GM23338 (cell line): ENCODE results near the gene ISLR2. TPM values are rescaled to one million over a fixed set of nuclear protein-coding genes. Genes with fewer than 3 reads are reported as not detected.

Experiments used
- ATAC-seq: fragments of 200-7000 bp; cut with Tn5 transposase; 3 replicates; pipeline ENCODE4 v1.9.1; 2020
- DNase-seq: peaks from one replicate; pipeline ENCODE4 v3.0.0-alpha.2; 2015; ENCODE audit warnings: low spot score
- H2AFZ ChIP-seq: fragments of 200-600 bp; sonication (generic); 2 replicates; pipeline ENCODE4 v1.8.0; 2016; ENCODE audit warnings: antibody characterized with exemption, mild to moderate bottlenecking, moderate library complexity
- H3F3A ChIP-seq: fragments of 200-600 bp; sonication (generic); replicated peaks from 2 replicates; pipeline ENCODE4 v1.8.0; 2017; ENCODE audit warnings: antibody characterized with exemption, mixed run types, low read depth
- H3K27ac ChIP-seq: fragments of 200-600 bp; sonication (generic); 2 replicates; pipeline ENCODE4 v1.6.1; 2016; ENCODE audit warnings: low read depth
- H3K27me3 ChIP-seq: fragments of 200-600 bp; sonication (generic); 2 replicates; pipeline ENCODE4 v1.8.0; 2016; ENCODE audit warnings: mild to moderate bottlenecking, mixed run types, moderate library complexity; ENCODE audit not compliant: insufficient read depth
- H3K36me3 ChIP-seq: fragments of 200-600 bp; sonication (generic); 2 replicates; pipeline ENCODE4 v1.8.0; 2016; ENCODE audit warnings: mild to moderate bottlenecking; ENCODE audit not compliant: insufficient read depth
- H3K4me1 ChIP-seq: fragments of 200-600 bp; sonication (generic); 2 replicates; pipeline ENCODE4 v1.8.0; 2016; ENCODE audit warnings: mild to moderate bottlenecking, moderate library complexity; ENCODE audit not compliant: insufficient read depth
- H3K4me2 ChIP-seq: fragments of 200-600 bp; sonication (generic); 2 replicates; pipeline ENCODE4 v1.7.1; 2017; ENCODE audit warnings: mixed run types
- H3K4me3 ChIP-seq: fragments of 200-600 bp; sonication (generic); 2 replicates; pipeline ENCODE4 v1.6.1; 2016; ENCODE audit warnings: mixed run types
- H3K79me2 ChIP-seq: fragments of 200-600 bp; sonication (generic); replicated peaks from 2 replicates; pipeline ENCODE4 v1.8.0; 2017; ENCODE audit warnings: mild to moderate bottlenecking; ENCODE audit not compliant: insufficient read depth
- H3K9me2 ChIP-seq: fragments of 200-600 bp; sonication (generic); 2 replicates; pipeline ENCODE4 v1.8.0; 2017; ENCODE audit not compliant: insufficient read depth
- H4K20me1 ChIP-seq: fragments of 200-600 bp; sonication (generic); replicated peaks from 2 replicates; pipeline ENCODE4 v1.8.0; 2017; ENCODE audit warnings: mild to moderate bottlenecking; ENCODE audit not compliant: insufficient read depth
- H3K27ac Mint-ChIP-seq: 2 replicates; pipeline ENCODE4 v1.8.0; 2020; ENCODE audit warnings: inconsistent platforms, mild to moderate bottlenecking, moderate library complexity, mixed read lengths
- H3K27me3 Mint-ChIP-seq: 3 replicates; pipeline ENCODE4 v1.8.0; 2022; ENCODE audit warnings: low read depth, mild to moderate bottlenecking, moderate library complexity, mixed read lengths, inconsistent platforms; ENCODE audit not compliant: insufficient read depth, poor library complexity
- H3K36me3 Mint-ChIP-seq: 3 replicates; pipeline ENCODE4 v1.8.0; 2021; ENCODE audit warnings: low read depth, mild to moderate bottlenecking, inconsistent platforms, moderate library complexity, mixed read lengths
- H3K4me1 Mint-ChIP-seq: 3 replicates; pipeline ENCODE4 v1.8.0; 2020; ENCODE audit warnings: mild to moderate bottlenecking, inconsistent platforms, mixed read lengths
- H3K4me3 Mint-ChIP-seq: 3 replicates; pipeline ENCODE4 v1.8.0; 2021; ENCODE audit warnings: moderate library complexity, mild to moderate bottlenecking, inconsistent platforms, mixed read lengths
- H3K9me3 Mint-ChIP-seq: 3 replicates; pipeline ENCODE4 v1.8.0; 2020; ENCODE audit warnings: moderate library complexity, mild to moderate bottlenecking, inconsistent platforms, mixed read lengths
- CREB1 ChIP-seq: fragments of 250-450 bp; sonication (Bioruptor Pico); IDR thresholded peaks from 2 replicates; pipeline ENCODE4 v1.5.0; 2020; ENCODE audit warnings: low read depth, mild to moderate bottlenecking, moderate library complexity
- CTCF ChIP-seq, 2 experiments: fragments of 200-600 bp in 1 of 2; sonication (generic) in 1 of 2; conservative IDR thresholded peaks; 2 replicates each; pipeline versions ENCODE4 v1.5.1 to v1.6.1; 2016 to 2017; ENCODE audit warnings: antibody characterized with exemption in 2 of 2, low read depth in 2 of 2, mild to moderate bottlenecking in 2 of 2, moderate library complexity in 1 of 2
- EZH2 ChIP-seq: fragments of 200-600 bp; sonication (generic); IDR thresholded peaks from one replicate; pipeline ENCODE4 v1.8.0; 2017; ENCODE audit warnings: antibody characterized with exemption, mild to moderate bottlenecking, low read depth; ENCODE audit not compliant: unreplicated experiment
- EZH2phosphoT487 ChIP-seq: fragments of 200-600 bp; sonication (generic); IDR thresholded peaks from one replicate; pipeline ENCODE4 v1.8.1; 2018; ENCODE audit warnings: antibody characterized with exemption; ENCODE audit not compliant: unreplicated experiment
- JUNB ChIP-seq: IDR thresholded peaks from one replicate; pipeline ENCODE4 v1.6.1; 2016; ENCODE audit warnings: antibody characterized with exemption; ENCODE audit not compliant: unreplicated experiment
- NANOG ChIP-seq: IDR thresholded peaks from 2 replicates; pipeline ENCODE4 v1.6.1; 2016; ENCODE audit warnings: antibody characterized with exemption, borderline replicate concordance
- POLR2AphosphoS5 ChIP-seq: IDR thresholded peaks from 2 replicates; pipeline ENCODE4 v1.6.1; 2016; ENCODE audit warnings: antibody characterized with exemption, low read depth
- REST ChIP-seq: IDR thresholded peaks from one replicate; pipeline ENCODE4 v1.6.1; 2018; ENCODE audit warnings: antibody characterized with exemption; ENCODE audit not compliant: unreplicated experiment
- STAT1 ChIP-seq: IDR thresholded peaks from one replicate; pipeline ENCODE4 v1.6.1; 2016; ENCODE audit warnings: antibody characterized with exemption; ENCODE audit not compliant: unreplicated experiment
- ZNF114 ChIP-seq: fragments of 250-450 bp; sonication (Bioruptor Pico); IDR thresholded peaks from 2 replicates; pipeline ENCODE4 v1.5.0; 2020; ENCODE audit warnings: mild to moderate bottlenecking, moderate library complexity
- ZNF331 ChIP-seq: fragments of 250-450 bp; sonication (Bioruptor Pico); IDR thresholded peaks from 2 replicates; pipeline ENCODE4 v1.5.0; 2020; ENCODE audit warnings: low read depth, mild to moderate bottlenecking, moderate library complexity
- polyA plus RNA-seq: library from polyadenylated mRNA; unstranded; fragments of >200 nt; fragmentation: Nextera tagmentation; extraction: Ambion mirVana; gene quantifications from 2 replicates; pipeline ENCODE4 v1.2.1, GENCODE V29; 2016
- total RNA-seq: library from RNA; depleted of rRNA; stranded (reverse); fragments of >200 nt; shearing (Covaris generic); gene quantifications from 2 replicates; pipeline ENCODE4 v1.2.3, GENCODE V29; 2014
- TF ChIP-seq, protein P1 (sequence below): IDR thresholded peaks from 2 replicates; pipeline ENCODE4 v1.6.1; 2016; ENCODE audit warnings: antibody characterized with exemption
- TF ChIP-seq, protein P2 (sequence below): fragments of 250-450 bp; sonication (Bioruptor Pico); IDR thresholded peaks from 2 replicates; pipeline ENCODE4 v1.5.0; 2020; ENCODE audit warnings: mild to moderate bottlenecking, moderate library complexity

The ISLR2 gene
- total and polyA plus RNA-seq, 2 experiments from 2014 or later, result 0.13 to 0.21 TPM

DNA sequence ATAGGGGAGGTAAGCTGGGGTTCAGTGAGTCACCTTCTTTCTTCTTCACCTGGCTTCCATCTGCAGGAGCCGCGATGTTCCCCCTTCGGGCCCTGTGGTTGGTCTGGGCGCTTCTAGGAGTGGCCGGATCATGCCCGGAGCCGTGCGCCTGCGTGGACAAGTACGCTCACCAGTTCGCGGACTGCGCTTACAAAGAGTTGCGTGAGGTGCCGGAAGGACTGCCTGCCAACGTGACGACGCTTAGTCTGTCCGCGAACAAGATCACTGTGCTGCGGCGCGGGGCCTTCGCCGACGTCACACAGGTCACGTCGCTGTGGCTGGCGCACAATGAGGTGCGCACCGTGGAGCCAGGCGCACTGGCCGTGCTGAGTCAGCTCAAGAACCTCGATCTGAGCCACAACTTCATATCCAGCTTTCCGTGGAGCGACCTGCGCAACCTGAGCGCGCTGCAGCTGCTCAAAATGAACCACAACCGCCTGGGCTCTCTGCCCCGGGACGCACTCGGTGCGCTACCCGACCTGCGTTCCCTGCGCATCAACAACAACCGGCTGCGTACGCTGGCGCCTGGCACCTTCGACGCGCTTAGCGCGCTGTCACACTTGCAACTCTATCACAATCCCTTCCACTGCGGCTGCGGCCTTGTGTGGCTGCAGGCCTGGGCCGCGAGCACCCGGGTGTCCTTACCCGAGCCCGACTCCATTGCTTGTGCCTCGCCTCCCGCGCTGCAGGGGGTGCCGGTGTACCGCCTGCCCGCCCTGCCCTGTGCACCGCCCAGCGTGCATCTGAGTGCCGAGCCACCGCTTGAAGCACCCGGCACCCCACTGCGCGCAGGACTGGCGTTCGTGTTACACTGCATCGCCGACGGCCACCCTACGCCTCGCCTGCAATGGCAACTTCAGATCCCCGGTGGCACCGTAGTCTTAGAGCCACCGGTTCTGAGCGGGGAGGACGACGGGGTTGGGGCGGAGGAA lies 2.6 kb downstream of the ISLR2 start:
- Mint-ChIP-seq H3K9me3 (peaks cover 6% of the 10 kb centered on the region; the same call in 2 of the 3 replicates), H3K4me3 (peak overlapping the region; percentile 68), H3K4me1 (peaks cover 59% of the 10 kb centered on the region), H3K27me3 (peaks cover 96% of the 10 kb centered on the region), H3K36me3 (no peaks in the 10 kb centered on the region; the same call in 2 of the 3 replicates), H3K27ac (no peak overlapping the region)
- DNase-seq, result peak; percentile 69
- H3K4me3 ChIP-seq, result peak overlapping the region; percentile 75
- H4K20me1 ChIP-seq, result no peaks in the 10 kb centered on the region
- no peaks in the 10 kb centered on the region for H3K9me2 ChIP-seq
- H2AFZ ChIP-seq, result peak overlapping the region; percentile 96
- TF ChIP-seq CREB1 (CRISPR knock-in tag) (peak; percentile 40; the same call in 1 of the 2 replicates), CTCF (conservative IDR thresholded peaks at IDR 0.05; ENCODE audit: low read depth in 2 of 2) (peak in 1 of 2 experiments; percentile 27; a peak in 2 of 4 replicates), POLR2AphosphoS5 (no peak), NANOG (no peak), JUNB (no peak), EZH2 (peak; percentile 71), REST (no peak), EZH2phosphoT487 (peak; percentile 88), STAT1 (no peak), ZNF114 (no peak), ZNF331 (CRISPR knock-in tag) (no peak)
- TF ChIP-seq, protein P1, sequence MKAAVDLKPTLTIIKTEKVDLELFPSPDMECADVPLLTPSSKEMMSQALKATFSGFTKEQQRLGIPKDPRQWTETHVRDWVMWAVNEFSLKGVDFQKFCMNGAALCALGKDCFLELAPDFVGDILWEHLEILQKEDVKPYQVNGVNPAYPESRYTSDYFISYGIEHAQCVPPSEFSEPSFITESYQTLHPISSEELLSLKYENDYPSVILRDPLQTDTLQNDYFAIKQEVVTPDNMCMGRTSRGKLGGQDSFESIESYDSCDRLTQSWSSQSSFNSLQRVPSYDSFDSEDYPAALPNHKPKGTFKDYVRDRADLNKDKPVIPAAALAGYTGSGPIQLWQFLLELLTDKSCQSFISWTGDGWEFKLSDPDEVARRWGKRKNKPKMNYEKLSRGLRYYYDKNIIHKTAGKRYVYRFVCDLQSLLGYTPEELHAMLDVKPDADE, result no peak
- TF ChIP-seq, protein P2, sequence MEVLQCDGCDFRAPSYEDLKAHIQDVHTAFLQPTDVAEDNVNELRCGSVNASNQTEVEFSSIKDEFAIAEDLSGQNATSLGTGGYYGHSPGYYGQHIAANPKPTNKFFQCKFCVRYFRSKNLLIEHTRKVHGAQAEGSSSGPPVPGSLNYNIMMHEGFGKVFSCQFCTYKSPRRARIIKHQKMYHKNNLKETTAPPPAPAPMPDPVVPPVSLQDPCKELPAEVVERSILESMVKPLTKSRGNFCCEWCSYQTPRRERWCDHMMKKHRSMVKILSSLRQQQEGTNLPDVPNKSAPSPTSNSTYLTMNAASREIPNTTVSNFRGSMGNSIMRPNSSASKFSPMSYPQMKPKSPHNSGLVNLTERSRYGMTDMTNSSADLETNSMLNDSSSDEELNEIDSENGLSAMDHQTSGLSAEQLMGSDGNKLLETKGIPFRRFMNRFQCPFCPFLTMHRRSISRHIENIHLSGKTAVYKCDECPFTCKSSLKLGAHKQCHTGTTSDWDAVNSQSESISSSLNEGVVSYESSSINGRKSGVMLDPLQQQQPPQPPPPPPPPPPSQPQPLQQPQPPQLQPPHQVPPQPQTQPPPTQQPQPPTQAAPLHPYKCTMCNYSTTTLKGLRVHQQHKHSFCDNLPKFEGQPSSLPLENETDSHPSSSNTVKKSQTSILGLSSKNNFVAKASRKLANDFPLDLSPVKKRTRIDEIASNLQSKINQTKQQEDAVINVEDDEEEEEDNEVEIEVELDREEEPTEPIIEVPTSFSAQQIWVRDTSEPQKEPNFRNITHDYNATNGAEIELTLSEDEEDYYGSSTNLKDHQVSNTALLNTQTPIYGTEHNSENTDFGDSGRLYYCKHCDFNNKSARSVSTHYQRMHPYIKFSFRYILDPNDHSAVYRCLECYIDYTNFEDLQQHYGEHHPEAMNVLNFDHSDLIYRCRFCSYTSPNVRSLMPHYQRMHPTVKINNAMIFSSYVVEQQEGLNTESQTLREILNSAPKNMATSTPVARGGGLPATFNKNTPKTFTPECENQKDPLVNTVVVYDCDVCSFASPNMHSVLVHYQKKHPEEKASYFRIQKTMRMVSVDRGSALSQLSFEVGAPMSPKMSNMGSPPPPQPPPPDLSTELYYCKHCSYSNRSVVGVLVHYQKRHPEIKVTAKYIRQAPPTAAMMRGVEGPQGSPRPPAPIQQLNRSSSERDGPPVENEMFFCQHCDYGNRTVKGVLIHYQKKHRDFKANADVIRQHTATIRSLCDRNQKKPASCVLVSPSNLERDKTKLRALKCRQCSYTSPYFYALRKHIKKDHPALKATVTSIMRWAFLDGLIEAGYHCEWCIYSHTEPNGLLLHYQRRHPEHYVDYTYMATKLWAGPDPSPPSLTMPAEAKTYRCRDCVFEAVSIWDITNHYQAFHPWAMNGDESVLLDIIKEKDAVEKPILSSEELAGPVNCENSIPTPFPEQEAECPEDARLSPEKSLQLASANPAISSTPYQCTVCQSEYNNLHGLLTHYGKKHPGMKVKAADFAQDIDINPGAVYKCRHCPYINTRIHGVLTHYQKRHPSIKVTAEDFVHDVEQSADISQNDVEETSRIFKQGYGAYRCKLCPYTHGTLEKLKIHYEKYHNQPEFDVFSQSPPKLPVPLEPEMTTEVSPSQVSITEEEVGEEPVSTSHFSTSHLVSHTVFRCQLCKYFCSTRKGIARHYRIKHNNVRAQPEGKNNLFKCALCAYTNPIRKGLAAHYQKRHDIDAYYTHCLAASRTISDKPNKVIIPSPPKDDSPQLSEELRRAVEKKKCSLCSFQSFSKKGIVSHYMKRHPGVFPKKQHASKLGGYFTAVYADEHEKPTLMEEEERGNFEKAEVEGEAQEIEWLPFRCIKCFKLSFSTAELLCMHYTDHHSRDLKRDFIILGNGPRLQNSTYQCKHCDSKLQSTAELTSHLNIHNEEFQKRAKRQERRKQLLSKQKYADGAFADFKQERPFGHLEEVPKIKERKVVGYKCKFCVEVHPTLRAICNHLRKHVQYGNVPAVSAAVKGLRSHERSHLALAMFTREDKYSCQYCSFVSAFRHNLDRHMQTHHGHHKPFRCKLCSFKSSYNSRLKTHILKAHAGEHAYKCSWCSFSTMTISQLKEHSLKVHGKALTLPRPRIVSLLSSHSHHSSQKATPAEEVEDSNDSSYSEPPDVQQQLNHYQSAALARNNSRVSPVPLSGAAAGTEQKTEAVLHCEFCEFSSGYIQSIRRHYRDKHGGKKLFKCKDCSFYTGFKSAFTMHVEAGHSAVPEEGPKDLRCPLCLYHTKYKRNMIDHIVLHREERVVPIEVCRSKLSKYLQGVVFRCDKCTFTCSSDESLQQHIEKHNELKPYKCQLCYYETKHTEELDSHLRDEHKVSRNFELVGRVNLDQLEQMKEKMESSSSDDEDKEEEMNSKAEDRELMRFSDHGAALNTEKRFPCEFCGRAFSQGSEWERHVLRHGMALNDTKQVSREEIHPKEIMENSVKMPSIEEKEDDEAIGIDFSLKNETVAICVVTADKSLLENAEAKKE (CRISPR knock-in tag), result no peak
- peak overlapping the region; percentile 94 for H3K4me2 ChIP-seq
- H3K36me3 ChIP-seq, result no peaks in the 10 kb centered on the region
- no peaks in the 10 kb centered on the region for H3K79me2 ChIP-seq
- H3K27ac ChIP-seq, result no peak overlapping the region
- peaks cover 57% of the 10 kb centered on the region for H3K4me1 ChIP-seq
- H3K27me3 ChIP-seq, result peaks cover 98% of the 10 kb centered on the region
- peak; percentile 0; the same call in 2 of the 3 replicates for ATAC-seq
- peaks cover 19% of the 10 kb centered on the region for H3F3A ChIP-seq
